ENCODE measurements around the gene SIAH2.
"Not testable (repeated sequence)": the region's sequence is repeated elsewhere in the genome, so short reads cannot be mapped to it uniquely, and the experiment has no call there.

The SIAH2 gene, protein sequence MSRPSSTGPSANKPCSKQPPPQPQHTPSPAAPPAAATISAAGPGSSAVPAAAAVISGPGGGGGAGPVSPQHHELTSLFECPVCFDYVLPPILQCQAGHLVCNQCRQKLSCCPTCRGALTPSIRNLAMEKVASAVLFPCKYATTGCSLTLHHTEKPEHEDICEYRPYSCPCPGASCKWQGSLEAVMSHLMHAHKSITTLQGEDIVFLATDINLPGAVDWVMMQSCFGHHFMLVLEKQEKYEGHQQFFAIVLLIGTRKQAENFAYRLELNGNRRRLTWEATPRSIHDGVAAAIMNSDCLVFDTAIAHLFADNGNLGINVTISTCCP

DNA sequence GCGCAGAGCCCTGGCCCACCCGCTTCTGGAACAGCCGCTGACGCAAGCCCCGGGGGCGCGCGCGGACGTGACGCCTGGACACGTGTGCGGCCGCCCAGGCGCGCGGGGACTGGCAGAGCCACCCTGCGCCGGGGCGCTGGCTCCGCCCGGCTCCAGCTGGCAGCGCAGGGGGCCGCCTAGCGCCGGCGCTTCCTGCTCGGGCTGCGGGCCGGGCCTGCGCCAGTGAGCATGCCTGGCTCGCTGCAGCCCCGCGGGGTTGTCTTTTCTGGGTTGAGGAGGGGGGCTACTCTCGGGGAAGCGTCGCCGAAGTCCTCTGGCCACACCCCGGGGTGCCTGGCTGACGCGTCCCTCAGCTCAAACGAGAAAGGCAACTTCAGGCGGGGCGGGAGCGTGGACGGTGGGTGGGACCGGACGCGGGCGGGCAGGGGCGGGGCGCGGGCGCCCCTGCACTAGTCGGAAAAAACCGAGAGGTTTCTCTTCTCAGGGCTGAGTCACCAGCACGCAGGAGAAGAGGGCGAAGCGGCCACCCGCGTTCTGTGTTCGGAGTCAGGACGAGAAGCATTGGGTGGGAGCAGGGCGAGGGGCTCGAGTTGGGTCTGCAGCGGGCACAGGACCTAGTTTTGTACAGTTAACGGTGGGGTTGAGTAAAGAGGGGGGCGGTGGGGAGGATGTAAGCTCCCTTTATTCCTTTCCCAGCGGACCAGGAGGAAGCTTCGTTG is at the start of gene SIAH2:
Gene SIAH2 (minus strand): TSS at position 48 of the 719 bp plus-strand sequence. CDS start 320 bp downstream, outside the sequence.
- Histone ChIP-seq H3K36me3 (ENCODE audit: control insufficient read depth, insufficient read depth, low read length) (no peaks in the 10 kb centered on the region), H3K9ac (ENCODE audit: low read depth, low read length) (no peak within 1 kb of the TSS), H3K27me3 (ENCODE audit: control insufficient read depth, insufficient read depth, low read length) (peaks cover 41% of the 10 kb centered on the region), H3K4me1 (ENCODE audit: control insufficient read depth, insufficient read depth, low read length) (peaks cover 12% of the 10 kb centered on the region), H3K9me3 (ENCODE audit: control insufficient read depth, insufficient read depth, low read length) (no peaks in the 10 kb centered on the region), H3K4me3 (ENCODE audit: low read depth, low read length) (peak within 1 kb of the TSS; percentile 72)

DNA sequence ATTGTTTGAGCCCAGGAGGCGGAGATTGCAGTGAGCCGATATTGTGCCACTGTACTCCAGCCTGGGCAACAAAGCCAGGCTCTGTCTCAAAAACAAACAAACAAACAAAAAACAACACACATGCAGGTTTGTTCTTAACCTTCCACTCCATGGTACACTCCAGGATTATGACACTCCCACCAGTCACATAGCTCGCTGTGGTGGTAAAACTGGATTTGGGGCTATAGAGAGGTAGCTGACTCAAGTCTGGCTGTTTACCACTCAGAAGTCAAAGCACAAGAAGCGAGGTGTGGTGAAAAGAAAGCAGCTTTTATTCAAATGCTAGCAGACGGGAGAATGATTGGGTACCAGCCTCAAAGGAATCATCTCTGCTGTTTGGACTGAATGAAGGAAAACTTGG is 49.0 kb upstream of the SIAH2 start:
- Histone ChIP-seq H3K9me3 (ENCODE audit: control insufficient read depth, insufficient read depth, low read length) (no peaks in the 10 kb centered on the region), H3K4me1 (ENCODE audit: control insufficient read depth, insufficient read depth, low read length) (peaks cover 3% of the 10 kb centered on the region), H3K4me3 (ENCODE audit: low read depth, low read length) (no peak overlapping the region), H3K27me3 (ENCODE audit: control insufficient read depth, insufficient read depth, low read length) (no peaks in the 10 kb centered on the region), H3K9ac (ENCODE audit: low read depth, low read length) (no peak overlapping the region), H3K36me3 (ENCODE audit: control insufficient read depth, insufficient read depth, low read length) (no peaks in the 10 kb centered on the region)

DNA sequence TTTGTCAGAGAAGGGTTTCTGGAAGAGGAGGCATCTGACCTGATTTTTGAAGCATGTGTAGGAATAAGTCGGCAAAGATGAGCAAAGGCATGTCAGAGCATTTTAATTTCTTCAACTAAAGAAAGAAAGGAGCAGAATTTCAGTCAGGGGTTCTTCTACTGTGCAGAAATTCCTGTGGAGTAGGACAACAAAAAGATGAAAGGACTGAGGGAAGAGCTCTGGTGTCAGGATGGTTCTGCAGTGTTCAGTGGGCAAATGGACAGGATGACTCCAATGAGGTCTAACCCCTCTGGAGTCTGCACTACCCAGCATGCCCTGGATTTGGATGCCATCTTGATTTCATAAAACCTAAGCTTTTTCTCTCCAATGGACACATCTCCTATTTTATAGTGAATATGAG is 47.7 kb upstream of the SIAH2 start:
- Histone ChIP-seq H3K4me3 (ENCODE audit: low read depth, low read length) (no peak overlapping the region), H3K36me3 (ENCODE audit: control insufficient read depth, insufficient read depth, low read length) (no peaks in the 10 kb centered on the region), H3K9me3 (ENCODE audit: control insufficient read depth, insufficient read depth, low read length) (no peaks in the 10 kb centered on the region), H3K27me3 (ENCODE audit: control insufficient read depth, insufficient read depth, low read length) (no peaks in the 10 kb centered on the region), H3K9ac (ENCODE audit: low read depth, low read length) (no peak overlapping the region), H3K4me1 (ENCODE audit: control insufficient read depth, insufficient read depth, low read length) (peaks cover 13% of the 10 kb centered on the region)

DNA sequence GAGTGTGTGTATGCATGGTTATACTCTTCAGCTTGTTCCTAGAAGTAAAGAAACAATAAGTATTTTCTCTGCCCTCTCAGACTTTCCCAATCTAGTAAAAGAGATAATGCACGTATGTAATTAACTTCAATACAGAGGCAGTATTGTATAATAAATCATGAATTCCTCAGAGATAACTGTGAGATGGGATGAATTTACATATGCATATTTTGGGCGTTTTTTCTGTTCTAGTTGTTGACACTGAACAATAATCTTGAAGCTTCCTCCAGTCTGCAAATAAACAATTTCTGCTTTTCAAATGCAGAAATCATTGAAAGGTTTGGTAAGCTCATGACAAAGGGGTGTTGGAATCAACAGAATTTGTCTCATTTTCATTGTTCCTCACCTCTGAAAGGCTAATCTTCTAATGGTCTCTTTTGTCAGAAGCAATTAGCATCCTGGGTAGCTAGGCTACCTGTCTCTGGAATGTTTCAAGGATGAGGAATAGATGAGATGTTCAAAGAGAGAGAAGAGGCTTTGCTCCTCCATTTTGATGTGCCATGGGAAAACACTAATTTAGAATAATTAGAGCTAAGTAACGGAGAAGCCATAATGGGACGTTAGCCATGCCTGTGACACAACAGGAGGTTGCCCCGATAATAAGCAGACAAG is 43.3 kb upstream of the SIAH2 start:
- Histone ChIP-seq H3K4me3 (ENCODE audit: low read depth, low read length) (no peak overlapping the region), H3K27me3 (ENCODE audit: control insufficient read depth, insufficient read depth, low read length) (peaks cover 4% of the 10 kb centered on the region), H3K9me3 (ENCODE audit: control insufficient read depth, insufficient read depth, low read length) (no peaks in the 10 kb centered on the region), H3K9ac (ENCODE audit: low read depth, low read length) (no peak overlapping the region), H3K4me1 (ENCODE audit: control insufficient read depth, insufficient read depth, low read length) (peaks cover 23% of the 10 kb centered on the region), H3K36me3 (ENCODE audit: control insufficient read depth, insufficient read depth, low read length) (no peaks in the 10 kb centered on the region)

DNA sequence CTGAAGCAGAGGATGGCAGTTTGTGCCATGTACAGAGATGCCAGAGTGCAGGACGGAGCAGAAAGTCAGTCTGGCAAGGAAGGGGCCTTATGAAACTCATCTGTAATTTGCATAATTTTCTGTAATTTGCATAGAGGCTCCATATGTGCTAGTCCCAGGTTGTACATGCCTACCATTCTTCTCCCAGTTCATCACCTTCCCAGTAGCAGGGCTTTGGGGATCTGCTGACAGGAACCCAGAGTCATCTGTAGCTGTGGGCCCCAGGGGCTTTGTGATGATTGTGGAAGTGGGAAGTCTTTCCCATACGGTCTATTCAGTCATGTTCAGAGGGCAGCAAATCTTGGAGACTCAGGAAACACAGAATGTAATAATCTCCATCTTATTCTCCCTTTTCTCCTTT is 42.4 kb upstream of the SIAH2 start:
- Histone ChIP-seq H3K9me3 (ENCODE audit: control insufficient read depth, insufficient read depth, low read length) (no peaks in the 10 kb centered on the region), H3K4me3 (ENCODE audit: low read depth, low read length) (no peak overlapping the region), H3K27me3 (ENCODE audit: control insufficient read depth, insufficient read depth, low read length) (peaks cover 4% of the 10 kb centered on the region), H3K36me3 (ENCODE audit: control insufficient read depth, insufficient read depth, low read length) (no peaks in the 10 kb centered on the region), H3K9ac (ENCODE audit: low read depth, low read length) (no peak overlapping the region), H3K4me1 (ENCODE audit: control insufficient read depth, insufficient read depth, low read length) (peaks cover 23% of the 10 kb centered on the region)

DNA sequence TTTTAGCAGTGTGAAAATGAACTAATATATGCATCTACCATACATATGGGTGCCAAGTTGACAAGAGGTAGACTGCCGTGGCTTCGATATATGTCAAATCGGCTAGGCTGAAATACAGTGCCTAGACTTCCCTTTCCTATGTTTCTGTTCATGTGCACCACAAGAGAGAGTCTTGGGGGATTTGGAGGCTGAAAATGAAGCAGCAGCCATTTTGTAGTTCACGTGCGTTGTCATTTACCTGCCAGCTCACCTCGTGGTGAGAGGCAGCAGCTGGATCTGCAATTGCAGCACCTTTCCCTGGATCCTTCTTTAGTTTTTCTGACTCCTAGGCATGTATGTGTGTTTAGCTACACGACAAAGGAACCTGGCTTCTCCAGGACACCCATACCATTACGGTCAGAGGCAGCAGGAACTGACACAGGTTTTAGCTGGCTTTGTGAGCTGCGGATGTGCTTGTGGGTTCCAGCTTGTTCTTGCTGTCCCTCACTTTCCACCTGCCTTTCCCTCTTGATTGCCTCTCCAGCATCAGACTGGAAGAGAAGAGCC is 40.5 kb upstream of the SIAH2 start:
- Histone ChIP-seq H3K27me3 (ENCODE audit: control insufficient read depth, insufficient read depth, low read length) (peaks cover 4% of the 10 kb centered on the region), H3K36me3 (ENCODE audit: control insufficient read depth, insufficient read depth, low read length) (no peaks in the 10 kb centered on the region)

DNA sequence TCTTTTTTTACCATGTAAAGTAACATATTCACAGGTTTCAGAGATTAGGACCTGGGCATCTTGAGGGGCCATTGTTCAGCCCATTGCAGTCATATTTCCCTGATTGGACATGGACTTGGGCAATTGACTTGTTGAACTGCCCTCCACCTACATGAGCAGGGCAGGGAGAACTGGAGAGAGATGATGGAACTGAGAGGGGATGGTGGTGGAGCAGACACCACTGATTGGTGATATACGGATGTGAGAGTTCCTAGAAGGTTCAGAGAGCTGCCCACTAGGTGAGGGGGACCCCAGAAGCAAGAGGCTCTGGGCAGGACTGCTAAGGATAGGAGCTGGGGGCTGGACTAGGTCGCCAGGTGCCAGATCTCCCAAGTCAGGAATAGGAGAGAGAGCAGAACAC is 37.8 kb upstream of the SIAH2 start:
- no peak overlapping the region for H3K9ac ChIP-seq (ENCODE audit: low read depth, low read length)
- H3K36me3 ChIP-seq (ENCODE audit: control insufficient read depth, insufficient read depth, low read length) = no peaks in the 10 kb centered on the region
- peaks cover 4% of the 10 kb centered on the region for H3K27me3 ChIP-seq (ENCODE audit: control insufficient read depth, insufficient read depth, low read length)
- peaks cover 16% of the 10 kb centered on the region for H3K4me1 ChIP-seq (ENCODE audit: control insufficient read depth, insufficient read depth, low read length)
- no peak overlapping the region for H3K4me3 ChIP-seq (ENCODE audit: low read depth, low read length)
- H3K9me3 ChIP-seq (ENCODE audit: control insufficient read depth, insufficient read depth, low read length) = no peaks in the 10 kb centered on the region

More for the DNA sequence above, 40.5 kb upstream of the SIAH2 start:
- no peak overlapping the region for H3K4me3 ChIP-seq (ENCODE audit: low read depth, low read length)
- H3K4me1 ChIP-seq (ENCODE audit: control insufficient read depth, insufficient read depth, low read length) = peaks cover 23% of the 10 kb centered on the region
- no peak overlapping the region for H3K9ac ChIP-seq (ENCODE audit: low read depth, low read length)
- no peaks in the 10 kb centered on the region for H3K9me3 ChIP-seq (ENCODE audit: control insufficient read depth, insufficient read depth, low read length)

DNA sequence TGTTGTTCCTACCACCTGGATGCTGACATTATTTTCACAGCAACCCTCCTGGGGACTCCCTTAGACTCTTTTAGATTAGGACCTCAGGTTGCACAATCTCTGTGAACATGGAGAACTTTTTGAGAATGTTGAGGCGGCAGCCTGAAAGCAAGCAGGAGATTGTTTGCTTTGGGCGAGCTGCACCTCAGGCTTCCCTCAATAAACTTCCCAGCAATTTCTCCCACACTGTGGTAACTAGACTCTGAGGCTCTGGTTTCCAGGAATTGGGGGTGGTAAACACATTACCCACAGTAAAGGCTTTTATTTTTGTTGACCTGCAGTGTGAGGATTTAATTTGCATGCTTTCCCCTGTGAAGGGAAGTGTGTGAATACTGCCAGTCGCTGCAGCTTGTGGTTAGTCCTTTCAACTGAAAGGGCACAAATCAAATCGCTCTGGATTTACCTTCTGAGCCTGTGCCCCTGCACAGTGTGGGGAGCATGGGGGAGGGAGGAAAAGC is 35.2 kb upstream of the SIAH2 start:
- H3K9ac ChIP-seq (ENCODE audit: low read depth, low read length) = peak overlapping the region; percentile 30
- no peaks in the 10 kb centered on the region for H3K36me3 ChIP-seq (ENCODE audit: control insufficient read depth, insufficient read depth, low read length)
- peaks cover 2% of the 10 kb centered on the region for H3K27me3 ChIP-seq (ENCODE audit: control insufficient read depth, insufficient read depth, low read length)
- no peaks in the 10 kb centered on the region for H3K9me3 ChIP-seq (ENCODE audit: control insufficient read depth, insufficient read depth, low read length)
- peaks cover 3% of the 10 kb centered on the region for H3K4me1 ChIP-seq (ENCODE audit: control insufficient read depth, insufficient read depth, low read length)
- no peak overlapping the region for H3K4me3 ChIP-seq (ENCODE audit: low read depth, low read length)

DNA sequence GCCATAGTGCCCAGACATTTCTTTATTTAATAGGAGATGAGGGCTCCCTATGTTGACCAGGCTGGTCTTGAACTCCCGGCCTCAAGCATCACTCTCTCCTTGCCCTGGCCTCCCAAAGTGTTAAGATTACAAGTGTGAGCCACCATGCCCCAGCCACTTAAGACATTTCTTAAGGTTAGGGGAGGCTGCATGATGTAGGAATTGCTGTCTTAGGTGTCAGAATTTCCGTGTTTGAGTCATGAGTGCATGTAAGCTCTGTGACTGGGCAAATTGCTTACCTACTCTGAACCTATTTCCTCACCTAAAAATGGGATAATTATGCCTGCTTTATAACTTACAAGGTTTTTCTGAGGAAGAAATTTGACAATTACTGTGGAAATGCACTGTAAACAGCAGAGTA is 34.2 kb upstream of the SIAH2 start:
- H3K9me3 ChIP-seq (ENCODE audit: control insufficient read depth, insufficient read depth, low read length) = no peaks in the 10 kb centered on the region
- H3K4me3 ChIP-seq (ENCODE audit: low read depth, low read length) = no peak overlapping the region
- no peaks in the 10 kb centered on the region for H3K36me3 ChIP-seq (ENCODE audit: control insufficient read depth, insufficient read depth, low read length)
- H3K27me3 ChIP-seq (ENCODE audit: control insufficient read depth, insufficient read depth, low read length) = no peaks in the 10 kb centered on the region
- peaks cover 3% of the 10 kb centered on the region for H3K4me1 ChIP-seq (ENCODE audit: control insufficient read depth, insufficient read depth, low read length)
- H3K9ac ChIP-seq (ENCODE audit: low read depth, low read length) = no peak overlapping the region

DNA sequence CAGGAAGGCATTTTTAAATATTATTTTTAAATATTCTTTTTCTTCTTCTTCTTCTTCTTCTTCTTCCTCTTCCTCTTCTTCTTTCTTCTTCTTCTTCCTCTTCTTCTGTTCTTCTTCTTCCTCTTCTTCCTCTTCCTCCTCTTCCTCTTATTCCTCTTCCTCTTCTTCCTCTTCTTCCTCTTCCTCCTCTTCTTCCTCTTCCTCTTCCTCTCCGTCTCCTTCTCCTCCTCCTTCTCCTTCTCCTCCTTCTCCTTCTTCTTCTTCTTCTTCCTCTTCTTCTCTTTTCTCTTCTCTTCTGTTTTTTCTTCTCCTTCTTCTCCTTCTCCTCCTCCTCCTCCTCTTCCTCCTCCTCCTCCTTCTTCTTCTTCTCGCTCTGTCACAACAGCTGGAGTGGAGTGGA is 33.6 kb upstream of the SIAH2 start:
- not testable (repeated sequence) for H3K9ac ChIP-seq (ENCODE audit: low read depth, low read length); H3K4me3 ChIP-seq (ENCODE audit: low read depth, low read length); H3K27me3 ChIP-seq (ENCODE audit: control insufficient read depth, insufficient read depth, low read length); H3K36me3 ChIP-seq (ENCODE audit: control insufficient read depth, insufficient read depth, low read length); H3K4me1 ChIP-seq (ENCODE audit: control insufficient read depth, insufficient read depth, low read length); H3K9me3 ChIP-seq (ENCODE audit: control insufficient read depth, insufficient read depth, low read length)

DNA sequence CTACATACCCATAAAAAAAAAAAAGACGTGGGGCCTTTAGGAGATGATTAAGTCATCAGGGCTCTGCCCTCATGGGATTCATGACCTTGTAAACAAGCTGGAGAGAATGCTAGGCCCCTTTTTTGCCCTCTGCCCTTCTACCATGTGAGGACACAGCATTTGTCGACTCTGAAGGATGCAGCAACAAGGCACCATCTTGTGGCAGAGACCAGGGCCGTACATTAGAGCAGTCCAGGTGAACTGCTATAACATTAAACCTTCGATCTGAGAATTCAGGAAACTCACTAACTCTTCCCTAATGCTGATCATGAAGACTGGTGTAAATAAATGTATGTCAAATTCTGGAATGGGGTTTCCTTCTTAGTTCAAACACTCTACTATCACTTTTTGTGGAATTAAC is 30.7 kb upstream of the SIAH2 start:
- Histone ChIP-seq H3K9ac (ENCODE audit: low read depth, low read length) (no peak overlapping the region), H3K4me3 (ENCODE audit: low read depth, low read length) (no peak overlapping the region), H3K27me3 (ENCODE audit: control insufficient read depth, insufficient read depth, low read length) (peaks cover 2% of the 10 kb centered on the region), H3K4me1 (ENCODE audit: control insufficient read depth, insufficient read depth, low read length) (peaks cover 3% of the 10 kb centered on the region), H3K36me3 (ENCODE audit: control insufficient read depth, insufficient read depth, low read length) (no peaks in the 10 kb centered on the region), H3K9me3 (ENCODE audit: control insufficient read depth, insufficient read depth, low read length) (no peaks in the 10 kb centered on the region)

All from iPS-15b (cell line).